Nephron (organoid): ENCODE measurements around the gene MRGPRE.

ENCODE experiments used
- H3K27ac Mint-ChIP-seq, 3 experiments: 2 replicates each; pipeline ENCODE4 v1.8.0; 2020; ENCODE audit warnings: mixed read lengths in 3 of 3, mild to moderate bottlenecking in 2 of 3, moderate library complexity in 1 of 3
- H3K27me3 Mint-ChIP-seq: 2 replicates; pipeline ENCODE4 v1.8.0; 2021; ENCODE audit warnings: low read depth, mild to moderate bottlenecking, moderate library complexity, mixed read lengths
- H3K36me3 Mint-ChIP-seq: 2 replicates; pipeline ENCODE4 v1.8.0; 2020; ENCODE audit warnings: low read depth, mixed read lengths
- H3K4me1 Mint-ChIP-seq: 2 replicates; pipeline ENCODE4 v1.8.0; 2020; ENCODE audit warnings: mixed read lengths
- H3K4me3 Mint-ChIP-seq, 3 experiments: 2 replicates each; pipeline ENCODE4 v1.8.0; 2020; ENCODE audit warnings: mild to moderate bottlenecking in 3 of 3, mixed read lengths in 3 of 3, moderate library complexity in 2 of 3
- H3K9me3 Mint-ChIP-seq: 2 replicates; pipeline ENCODE4 v1.8.0; 2020; ENCODE audit warnings: mixed read lengths
- TF ChIP-seq, protein P1 (sequence below), 3 experiments: fragments of 200-600 bp; sonication (generic); IDR thresholded peaks; one replicate each; pipeline ENCODE4 v1.5.0; 2021; ENCODE audit warnings: antibody characterized with exemption in 3 of 3; ENCODE audit not compliant: unreplicated experiment in 3 of 3

Gene MRGPRE

DNA sequence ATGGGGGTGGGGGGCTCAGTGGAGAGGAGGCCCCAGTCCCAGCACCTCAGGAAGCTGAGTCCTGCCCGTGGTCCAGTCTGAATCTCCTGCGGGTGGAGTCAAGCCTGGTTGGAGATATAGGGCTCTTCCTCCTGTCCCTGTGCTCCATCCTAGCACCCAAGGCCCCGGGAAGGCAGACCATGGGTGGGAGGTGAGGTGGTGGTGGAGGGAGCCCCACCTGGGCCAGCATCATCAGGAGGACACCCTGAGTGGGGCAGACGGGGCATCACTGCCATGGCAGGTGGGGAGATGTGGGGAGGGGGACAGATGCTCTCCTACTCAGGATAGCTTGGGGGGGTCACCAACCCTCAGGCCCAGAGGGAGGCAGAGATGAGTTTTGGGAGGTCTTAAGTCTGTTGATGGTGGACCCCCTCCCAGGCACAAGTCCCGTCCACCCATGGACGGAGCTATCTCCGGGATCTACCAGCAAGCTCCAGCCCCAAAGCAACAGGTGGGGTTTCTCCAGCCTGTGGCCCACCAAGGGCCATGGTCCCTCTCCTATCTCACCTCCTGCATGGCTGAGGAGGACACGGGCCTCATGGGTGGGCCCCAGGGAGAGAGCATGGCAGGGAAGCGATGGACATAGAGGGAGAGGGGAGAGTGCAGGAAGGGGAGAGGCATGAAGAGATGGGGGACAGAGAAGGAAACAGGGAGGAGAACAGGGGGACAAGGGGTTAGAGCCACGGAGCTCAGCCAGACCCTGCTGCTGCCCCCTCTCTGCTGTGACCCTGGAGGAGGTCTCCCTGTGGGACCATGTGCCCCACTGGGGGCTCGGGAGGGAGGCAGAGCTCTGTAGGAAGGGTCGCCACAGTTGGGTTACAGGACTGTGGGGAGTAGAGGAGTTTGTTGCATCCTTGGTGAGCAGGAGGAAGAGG is 1.3 kb downstream of the MRGPRE start:
- H3K4me1 Mint-ChIP-seq: no peaks in the 10 kb centered on the region
- H3K9me3 Mint-ChIP-seq: no peaks in the 10 kb centered on the region
- no peak overlapping the region for H3K27ac Mint-ChIP-seq
- H3K27me3 Mint-ChIP-seq: peaks cover 24% of the 10 kb centered on the region
- no peak overlapping the region for H3K4me3 Mint-ChIP-seq
- no peaks in the 10 kb centered on the region for H3K36me3 Mint-ChIP-seq
- TF ChIP-seq, protein P1, sequence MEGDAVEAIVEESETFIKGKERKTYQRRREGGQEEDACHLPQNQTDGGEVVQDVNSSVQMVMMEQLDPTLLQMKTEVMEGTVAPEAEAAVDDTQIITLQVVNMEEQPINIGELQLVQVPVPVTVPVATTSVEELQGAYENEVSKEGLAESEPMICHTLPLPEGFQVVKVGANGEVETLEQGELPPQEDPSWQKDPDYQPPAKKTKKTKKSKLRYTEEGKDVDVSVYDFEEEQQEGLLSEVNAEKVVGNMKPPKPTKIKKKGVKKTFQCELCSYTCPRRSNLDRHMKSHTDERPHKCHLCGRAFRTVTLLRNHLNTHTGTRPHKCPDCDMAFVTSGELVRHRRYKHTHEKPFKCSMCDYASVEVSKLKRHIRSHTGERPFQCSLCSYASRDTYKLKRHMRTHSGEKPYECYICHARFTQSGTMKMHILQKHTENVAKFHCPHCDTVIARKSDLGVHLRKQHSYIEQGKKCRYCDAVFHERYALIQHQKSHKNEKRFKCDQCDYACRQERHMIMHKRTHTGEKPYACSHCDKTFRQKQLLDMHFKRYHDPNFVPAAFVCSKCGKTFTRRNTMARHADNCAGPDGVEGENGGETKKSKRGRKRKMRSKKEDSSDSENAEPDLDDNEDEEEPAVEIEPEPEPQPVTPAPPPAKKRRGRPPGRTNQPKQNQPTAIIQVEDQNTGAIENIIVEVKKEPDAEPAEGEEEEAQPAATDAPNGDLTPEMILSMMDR (IDR thresholded peaks at IDR 0.05; ENCODE audit: unreplicated experiment in 3 of 3): no peak

DNA sequence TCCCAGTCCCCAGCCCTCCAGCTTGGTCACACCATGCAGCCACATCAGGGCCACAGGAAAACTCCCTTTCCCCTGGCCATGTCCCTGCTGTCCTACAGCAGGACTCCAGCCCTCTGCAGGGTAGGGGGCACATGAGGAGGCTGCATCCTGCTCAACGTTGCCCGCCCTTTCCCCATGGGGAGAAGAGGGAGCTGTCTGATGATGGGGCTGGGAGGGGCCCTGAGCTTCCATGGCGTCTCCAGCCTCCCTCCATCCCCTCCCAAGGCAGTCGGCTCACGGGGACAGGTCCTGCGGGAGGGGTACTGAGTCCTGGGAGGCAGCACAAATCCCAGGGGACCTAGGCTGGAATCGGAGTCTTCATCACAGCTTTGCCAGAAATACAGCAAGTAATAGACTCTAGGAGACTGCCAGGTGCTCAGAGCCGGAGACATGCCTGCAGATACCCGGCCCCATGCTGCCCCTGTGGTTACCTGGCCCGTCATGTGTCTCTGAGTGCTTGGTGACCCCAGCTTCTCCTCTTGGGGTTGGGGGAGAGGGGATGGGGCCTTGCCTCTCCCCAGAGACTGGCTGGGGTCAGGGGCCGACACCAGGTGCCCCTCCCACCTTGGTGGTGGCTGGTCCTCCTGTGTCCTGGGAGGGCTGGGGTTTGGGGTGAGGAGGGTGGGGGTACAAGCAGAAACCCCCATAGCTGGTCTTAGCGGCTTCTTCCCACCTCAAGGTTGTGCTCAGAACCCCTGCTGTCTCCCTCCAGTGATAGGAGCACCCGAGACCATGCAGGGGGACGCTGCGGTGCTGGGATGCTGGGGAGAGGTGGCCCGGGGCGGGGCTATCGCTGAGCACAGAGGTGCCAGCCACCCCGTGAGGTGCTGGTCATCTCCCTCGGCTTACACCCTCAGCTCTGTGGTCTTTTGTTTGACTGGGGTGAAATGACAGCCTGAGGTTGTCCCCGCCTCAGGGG is 2.3 kb downstream of the MRGPRE start:
- Mint-ChIP-seq H3K4me3 (no peak overlapping the region), H3K4me1 (no peaks in the 10 kb centered on the region), H3K9me3 (no peaks in the 10 kb centered on the region), H3K27ac (no peak overlapping the region), H3K27me3 (peaks cover 16% of the 10 kb centered on the region), H3K36me3 (no peaks in the 10 kb centered on the region)
- TF ChIP-seq, protein P1 (IDR thresholded peaks at IDR 0.05; ENCODE audit: unreplicated experiment in 3 of 3): no peak

DNA sequence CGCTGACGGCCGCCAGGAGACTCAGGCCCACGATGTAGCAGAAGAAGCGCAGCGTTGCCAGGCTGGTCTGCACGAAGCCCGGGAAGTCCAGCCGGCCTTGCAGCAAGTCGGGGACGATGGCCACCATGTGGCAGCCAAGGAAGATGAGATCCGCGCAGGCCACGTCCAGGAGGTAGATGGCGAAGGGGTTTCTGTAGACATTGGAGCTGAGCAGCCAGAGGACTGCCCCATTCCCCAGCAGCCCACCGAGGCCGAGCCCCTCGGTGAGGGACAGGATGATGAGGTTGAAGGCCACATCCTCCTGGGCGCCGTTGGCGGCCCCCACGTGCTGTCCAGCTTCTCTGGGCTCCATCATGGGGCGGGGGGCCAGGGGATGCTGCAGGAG is 3.8 kb downstream of the MRGPRE start:
- TF ChIP-seq, protein P1 (IDR thresholded peaks at IDR 0.05; ENCODE audit: unreplicated experiment in 3 of 3): no peak
- Mint-ChIP-seq H3K27ac (no peak overlapping the region), H3K4me1 (no peaks in the 10 kb centered on the region), H3K27me3 (peaks cover 29% of the 10 kb centered on the region), H3K9me3 (no peaks in the 10 kb centered on the region), H3K36me3 (no peaks in the 10 kb centered on the region), H3K4me3 (no peak overlapping the region)

DNA sequence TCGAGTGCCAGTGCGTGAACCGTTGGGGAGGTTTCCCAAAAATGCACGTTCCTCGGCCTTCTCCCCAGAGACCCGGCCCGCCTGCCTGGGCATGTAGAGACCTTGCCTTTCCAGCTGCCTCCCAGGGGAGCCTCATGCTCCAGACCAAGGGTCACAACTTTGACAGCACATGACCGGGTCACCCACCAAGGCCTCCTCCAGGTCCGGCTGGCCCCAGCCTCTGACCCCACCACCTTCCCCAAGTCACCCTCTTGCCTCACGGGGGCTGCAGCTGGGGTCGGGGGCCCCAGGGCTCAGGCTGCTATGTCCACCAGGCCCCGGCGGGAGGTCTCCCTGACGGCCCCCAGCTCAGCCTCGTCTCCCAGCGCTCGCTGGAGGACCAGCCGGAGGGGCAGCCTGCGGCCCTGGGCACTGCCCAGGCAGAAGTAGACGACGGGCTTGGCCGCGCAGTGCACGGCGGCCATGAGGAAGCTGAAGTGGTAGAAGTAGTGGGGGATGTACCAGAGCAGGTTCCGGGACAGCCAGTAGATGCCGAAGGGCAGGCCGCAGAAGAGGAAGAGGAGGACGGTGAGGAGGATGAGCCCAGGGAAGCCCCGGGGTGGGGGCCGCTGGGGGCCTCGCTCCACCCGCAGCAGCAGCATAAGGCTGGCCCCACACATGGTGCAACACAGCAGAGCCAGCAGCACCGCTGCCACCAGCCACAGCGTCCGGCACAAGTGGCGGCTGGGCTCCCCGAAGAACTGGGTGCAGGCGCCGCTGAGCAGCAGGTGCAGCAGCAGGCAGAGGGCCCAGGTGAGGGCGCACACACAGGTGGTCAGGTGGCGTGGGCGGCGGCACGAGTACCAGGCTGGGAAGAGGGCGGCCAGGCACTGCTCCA is 4.4 kb downstream of the MRGPRE start:
- TF ChIP-seq, protein P1 (IDR thresholded peaks at IDR 0.05; ENCODE audit: unreplicated experiment in 3 of 3): no peak
- no peak overlapping the region for H3K27ac Mint-ChIP-seq
- no peaks in the 10 kb centered on the region for H3K9me3 Mint-ChIP-seq
- H3K36me3 Mint-ChIP-seq: no peaks in the 10 kb centered on the region
- no peak overlapping the region for H3K4me3 Mint-ChIP-seq
- H3K4me1 Mint-ChIP-seq: no peaks in the 10 kb centered on the region
- H3K27me3 Mint-ChIP-seq: peaks cover 29% of the 10 kb centered on the region

DNA sequence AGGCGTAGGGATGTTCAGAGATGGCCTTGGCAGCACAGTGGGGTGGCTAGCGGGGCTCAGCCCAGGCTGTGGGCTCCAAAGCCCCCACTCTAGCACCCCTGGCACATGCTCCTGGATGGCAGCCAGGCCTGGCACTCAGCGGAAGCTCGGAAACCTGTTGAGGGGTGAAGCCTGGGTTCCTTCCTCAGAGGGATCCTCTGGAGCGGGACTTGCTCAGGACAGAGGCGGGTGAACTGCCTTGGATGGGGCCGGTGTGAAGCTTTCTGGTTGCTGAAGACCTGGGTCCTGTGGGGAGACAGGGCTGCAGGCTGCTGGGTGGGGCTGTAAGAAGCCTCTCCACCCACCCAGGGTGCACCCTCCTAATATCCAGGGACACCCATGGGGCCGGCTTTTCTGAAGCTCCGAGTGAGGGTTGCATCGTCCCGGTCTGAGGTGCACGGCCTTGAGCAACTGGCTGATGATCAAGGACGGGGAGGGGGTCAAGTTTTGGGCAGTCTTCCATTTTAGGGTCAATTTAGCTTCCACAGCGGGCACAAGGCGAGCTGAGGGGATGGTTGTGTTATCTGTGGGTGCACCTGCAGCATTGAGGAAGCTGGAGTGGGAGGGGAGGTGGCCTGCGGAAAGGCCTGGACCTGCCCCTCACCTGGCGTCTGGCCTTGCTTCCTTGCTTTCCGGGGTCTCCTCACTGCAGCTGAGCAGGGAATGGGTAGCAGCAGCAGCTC is 5.2 kb downstream of the MRGPRE start:
- Mint-ChIP-seq H3K27ac (no peak overlapping the region), H3K4me1 (no peaks in the 10 kb centered on the region), H3K27me3 (peaks cover 31% of the 10 kb centered on the region), H3K9me3 (no peaks in the 10 kb centered on the region), H3K36me3 (no peaks in the 10 kb centered on the region), H3K4me3 (no peak overlapping the region)
- TF ChIP-seq, protein P1 (IDR thresholded peaks at IDR 0.05; ENCODE audit: unreplicated experiment in 3 of 3): no peak
